OCI-LY3 (cell line): Measurements from ENCODE around the gene PARVA.

ENCODE experiments used
- H2AFZ ChIP-seq: fragments of 200-600, 300-600 bp; shearing (Covaris generic); 2 replicates; pipeline ENCODE4 v1.6.0; 2014; ENCODE audit warnings: antibody characterized with exemption, low read depth, low read length
- H3K27ac ChIP-seq: fragments of 200-600, 300-600 bp; sonication (generic); 2 replicates; pipeline ENCODE4 v1.5.1; 2014; ENCODE audit warnings: mild to moderate bottlenecking, low read length, moderate library complexity, mixed read lengths
- H3K27me3 ChIP-seq: fragments of 200-600, 300-600 bp; sonication (generic); 2 replicates; pipeline ENCODE4 v1.6.1; 2014; ENCODE audit warnings: low read depth, low read length, mixed read lengths
- H3K36me3 ChIP-seq: fragments of 200-600, 300-600 bp; sonication (generic); replicated peaks from 2 replicates; pipeline ENCODE3; 2014; ENCODE audit warnings: low read depth, low read length, mixed read lengths
- H3K4me1 ChIP-seq: fragments of 300-600, 200-600 bp; sonication (generic); 2 replicates; pipeline ENCODE4 v1.6.1; 2014; ENCODE audit warnings: low read length, mixed read lengths
- H3K4me2 ChIP-seq: fragments of 200-600, 300-600 bp; sonication (generic); 2 replicates; pipeline ENCODE4 v1.6.1; 2014; ENCODE audit warnings: low read length, mixed read lengths
- H3K4me3 ChIP-seq: fragments of 300-600, 200-600 bp; sonication (generic); 2 replicates; pipeline ENCODE4 v1.5.1; 2014; ENCODE audit warnings: antibody characterized with exemption, mild to moderate bottlenecking, low read length, moderate library complexity
- H3K79me2 ChIP-seq: fragments of 300-600, 200-600 bp; shearing (Covaris generic); 2 replicates; pipeline ENCODE4 v1.6.1; 2014; ENCODE audit warnings: mild to moderate bottlenecking, low read length, mixed read lengths
- H3K9ac ChIP-seq: fragments of 300-600, 200-600 bp; shearing (Covaris generic); 2 replicates; pipeline ENCODE4 v1.6.0; 2014; ENCODE audit warnings: mild to moderate bottlenecking, low read length, moderate library complexity
- H3K9me3 ChIP-seq: fragments of 200-600, 300-600 bp; shearing (Covaris generic); 2 replicates; pipeline ENCODE4 v1.6.1; 2014; ENCODE audit warnings: low read length, mixed read lengths; ENCODE audit not compliant: insufficient read depth
- H4K20me1 ChIP-seq: fragments of 200-600, 300-600 bp; sonication (generic); 2 replicates; pipeline ENCODE4 v1.6.1; 2016; ENCODE audit warnings: low read length, mixed read lengths; ENCODE audit not compliant: insufficient read depth
- EZH2phosphoT487 ChIP-seq: fragments of 200-600 bp; shearing (Covaris generic); IDR thresholded peaks from 2 replicates; pipeline ENCODE4 v1.6.1; 2018; ENCODE audit warnings: antibody characterized with exemption, mixed run types, low read depth
- TF ChIP-seq, protein P1 (sequence below): fragments of 200-600, 300-600 bp; sonication (generic); IDR thresholded peaks from 2 replicates; pipeline ENCODE4 v1.5.1; 2014; ENCODE audit warnings: antibody characterized with exemption, low read length, low read depth

PARVA gene

DNA sequence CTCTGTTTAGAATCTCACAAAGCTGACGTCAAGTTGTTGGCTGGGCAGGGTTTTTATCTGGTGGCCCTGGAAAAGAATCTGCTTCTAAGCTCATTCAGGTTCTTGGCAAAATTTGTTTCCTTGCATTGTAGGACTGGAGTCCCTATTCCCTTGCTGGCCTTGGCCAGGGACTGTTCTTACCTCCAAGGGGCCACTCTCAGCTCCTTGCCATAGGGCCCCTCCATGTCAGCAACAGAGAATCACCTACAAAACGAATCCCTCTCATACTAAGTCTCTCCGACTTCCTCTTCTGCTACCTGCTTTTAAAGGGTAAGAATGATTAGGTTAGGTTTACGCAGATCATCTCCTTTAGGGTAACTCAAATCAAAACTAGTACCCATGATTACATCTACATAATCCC is 63.2 kb downstream of the PARVA start:
- no peaks in the 10 kb centered on the region for H3K27me3 ChIP-seq
- H3K36me3 ChIP-seq = no peaks in the 10 kb centered on the region
- no peak overlapping the region for H3K27ac ChIP-seq
- H3K79me2 ChIP-seq = no peaks in the 10 kb centered on the region
- no peak for TF ChIP-seq EZH2phosphoT487
- TF ChIP-seq, protein P1, sequence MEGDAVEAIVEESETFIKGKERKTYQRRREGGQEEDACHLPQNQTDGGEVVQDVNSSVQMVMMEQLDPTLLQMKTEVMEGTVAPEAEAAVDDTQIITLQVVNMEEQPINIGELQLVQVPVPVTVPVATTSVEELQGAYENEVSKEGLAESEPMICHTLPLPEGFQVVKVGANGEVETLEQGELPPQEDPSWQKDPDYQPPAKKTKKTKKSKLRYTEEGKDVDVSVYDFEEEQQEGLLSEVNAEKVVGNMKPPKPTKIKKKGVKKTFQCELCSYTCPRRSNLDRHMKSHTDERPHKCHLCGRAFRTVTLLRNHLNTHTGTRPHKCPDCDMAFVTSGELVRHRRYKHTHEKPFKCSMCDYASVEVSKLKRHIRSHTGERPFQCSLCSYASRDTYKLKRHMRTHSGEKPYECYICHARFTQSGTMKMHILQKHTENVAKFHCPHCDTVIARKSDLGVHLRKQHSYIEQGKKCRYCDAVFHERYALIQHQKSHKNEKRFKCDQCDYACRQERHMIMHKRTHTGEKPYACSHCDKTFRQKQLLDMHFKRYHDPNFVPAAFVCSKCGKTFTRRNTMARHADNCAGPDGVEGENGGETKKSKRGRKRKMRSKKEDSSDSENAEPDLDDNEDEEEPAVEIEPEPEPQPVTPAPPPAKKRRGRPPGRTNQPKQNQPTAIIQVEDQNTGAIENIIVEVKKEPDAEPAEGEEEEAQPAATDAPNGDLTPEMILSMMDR = no peak
- no peaks in the 10 kb centered on the region for H3K9me3 ChIP-seq
- no peak overlapping the region for H3K9ac ChIP-seq
- H4K20me1 ChIP-seq = no peaks in the 10 kb centered on the region
- no peak overlapping the region for H3K4me3 ChIP-seq
- no peak overlapping the region for H3K4me2 ChIP-seq
- H3K4me1 ChIP-seq = peaks cover 4% of the 10 kb centered on the region; the same call in 1 of the 2 replicates
- H2AFZ ChIP-seq = no peak overlapping the region

DNA sequence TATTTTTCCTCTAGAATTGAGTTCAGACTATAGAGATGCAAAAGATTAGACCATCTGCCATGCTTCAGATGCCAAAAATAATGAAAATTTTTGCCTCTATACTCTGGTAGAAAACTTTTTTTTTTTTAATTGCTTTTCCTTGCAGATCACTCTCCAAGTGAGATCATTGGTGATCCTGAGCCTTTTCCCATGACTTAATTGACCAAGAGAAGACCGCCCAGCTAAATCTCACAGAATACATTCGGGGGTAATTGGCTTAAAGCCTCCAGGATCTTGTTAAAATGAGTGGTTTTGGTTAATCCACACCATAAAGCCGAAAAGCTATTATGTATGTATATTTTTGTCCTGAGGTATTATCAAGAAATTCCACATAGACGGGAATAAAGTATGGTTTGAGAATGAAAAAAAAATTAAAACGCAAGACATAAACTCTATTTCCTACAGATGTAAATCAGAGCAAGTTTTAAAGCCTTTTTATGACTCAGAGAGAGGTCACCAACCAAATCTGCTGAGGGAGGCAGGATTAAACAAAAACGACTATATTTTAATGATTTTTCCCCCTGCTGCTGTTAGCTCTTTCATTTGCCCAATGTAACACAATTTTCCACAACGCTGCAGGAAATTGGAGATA is 64.0 kb downstream of the PARVA start:
- H3K79me2 ChIP-seq = no peaks in the 10 kb centered on the region
- no peaks in the 10 kb centered on the region for H4K20me1 ChIP-seq
- TF ChIP-seq, protein P1 = no peak
- no peak for TF ChIP-seq EZH2phosphoT487
- H3K36me3 ChIP-seq = no peaks in the 10 kb centered on the region
- H3K4me3 ChIP-seq = no peak overlapping the region
- no peaks in the 10 kb centered on the region for H3K27me3 ChIP-seq
- H3K4me1 ChIP-seq = peaks cover 4% of the 10 kb centered on the region; the same call in 1 of the 2 replicates
- no peak overlapping the region for H3K4me2 ChIP-seq
- H3K27ac ChIP-seq = no peak overlapping the region
- H3K9ac ChIP-seq = no peak overlapping the region
- no peak overlapping the region for H2AFZ ChIP-seq
- H3K9me3 ChIP-seq = no peaks in the 10 kb centered on the region

DNA sequence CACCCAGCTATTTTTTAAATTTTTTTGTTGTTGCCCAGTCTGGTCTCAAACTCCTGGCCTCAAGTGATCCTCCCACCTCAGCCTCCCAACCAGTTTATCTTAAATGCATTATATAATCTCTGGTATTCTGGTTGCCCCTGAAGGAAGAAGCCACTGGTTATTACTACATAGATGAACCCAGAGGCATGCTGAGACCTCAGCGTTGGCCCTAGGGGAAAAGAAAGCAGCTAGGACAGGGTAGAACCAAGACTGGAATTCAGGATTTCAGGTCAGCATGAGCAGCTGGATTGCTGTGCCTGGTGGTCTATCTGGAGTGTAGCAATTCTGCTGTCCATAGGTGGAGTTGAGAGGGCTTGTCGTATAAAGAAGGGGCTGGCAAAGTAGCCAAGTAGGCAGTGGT is 67.2 kb downstream of the PARVA start:
- no peaks in the 10 kb centered on the region for H3K79me2 ChIP-seq

DNA sequence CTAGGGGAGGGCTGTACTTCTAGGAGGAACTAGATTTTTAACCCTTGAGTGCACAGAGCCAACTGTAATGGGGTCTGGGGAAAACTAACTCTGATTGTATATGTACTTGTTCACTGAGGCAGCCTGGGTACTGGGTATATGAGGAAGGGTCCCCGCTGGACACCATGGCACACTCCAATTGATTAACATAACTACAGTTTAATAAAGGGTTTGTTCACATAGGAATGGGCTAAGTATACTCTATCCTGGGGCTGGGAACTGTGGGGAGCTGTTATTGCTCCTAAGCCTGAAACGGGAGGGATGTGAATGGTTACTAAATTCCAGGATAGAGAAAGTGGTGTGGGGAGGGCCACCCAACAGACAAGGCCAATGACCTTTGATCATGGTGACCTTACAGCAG is 67.6 kb downstream of the PARVA start:
- Histone ChIP-seq H3K79me2 (no peaks in the 10 kb centered on the region), H3K4me3 (no peak overlapping the region), H3K27me3 (no peaks in the 10 kb centered on the region; the same call in 1 of the 2 replicates), H2AFZ (no peak overlapping the region), H3K4me1 (no peaks in the 10 kb centered on the region), H3K4me2 (no peak overlapping the region), H3K9ac (no peak overlapping the region), H3K27ac (no peak overlapping the region), H3K36me3 (no peaks in the 10 kb centered on the region), H4K20me1 (no peaks in the 10 kb centered on the region), H3K9me3 (no peaks in the 10 kb centered on the region)
- TF ChIP-seq, protein P1 = no peak
- TF ChIP-seq EZH2phosphoT487 = no peak

More for the DNA sequence above, 67.2 kb downstream of the PARVA start:
- no peak overlapping the region for H3K27ac ChIP-seq
- peaks cover 3% of the 10 kb centered on the region; the same call in 1 of the 2 replicates for H3K4me1 ChIP-seq
- TF ChIP-seq, protein P1 = no peak
- TF ChIP-seq EZH2phosphoT487 = no peak
- H2AFZ ChIP-seq = no peak overlapping the region
- no peaks in the 10 kb centered on the region for H3K9me3 ChIP-seq
- no peak overlapping the region for H3K4me2 ChIP-seq
- H3K27me3 ChIP-seq = no peaks in the 10 kb centered on the region; the same call in 1 of the 2 replicates
- no peaks in the 10 kb centered on the region for H3K36me3 ChIP-seq
- no peak overlapping the region for H3K9ac ChIP-seq
- H4K20me1 ChIP-seq = no peaks in the 10 kb centered on the region
- no peak overlapping the region for H3K4me3 ChIP-seq
